Uterus (tissue), 2 donors: ENCODE data around the gene TBC1D10A.

ENCODE experiments used
- CTCF ChIP-seq, 4 experiments: fragments of 200-600 bp in 2 of 4; fragments of 450-650 bp in 2 of 4; sonication (generic) in 2 of 4; IDR thresholded peaks; one replicate each; pipeline ENCODE4 v1.5.1; 2016 to 2019; ENCODE audit warnings: antibody characterized with exemption in 4 of 4, mild to moderate bottlenecking in 2 of 4, moderate library complexity in 1 of 4
- POLR2A ChIP-seq, 2 donors: fragments of 450-650 bp; IDR thresholded peaks; one replicate each; pipeline ENCODE4 v1.6.1; 2016; ENCODE audit warnings: antibody characterized with exemption in 2 of 2, mild to moderate bottlenecking in 1 of 2, moderate library complexity in 1 of 2

GRCh38 chr22:30260682-30261081 lies 66.1 kb downstream of the TBC1D10A start:
- TF ChIP-seq POLR2A (IDR thresholded peaks at IDR 0.05): no peak
- TF ChIP-seq CTCF (IDR thresholded peaks at IDR 0.05): no peak
